ENCODE measurements around the gene MAGEH1.
"Not testable (repeated sequence)": the region's sequence is repeated elsewhere in the genome, so short reads cannot be mapped to it uniquely, and the experiment has no call there.

Gene MAGEH1

GRCh38 chrX:55451990-55452832, at the start of gene MAGEH1:
MAGEH1 (plus strand) TSS chrX:55452127; CDS start chrX:55452375, 248 bp downstream.
- DNase-seq (ENCODE audit: low read depth) = peak; percentile 53
- peak within 1 kb of the TSS; percentile 75 for H3K4me3 ChIP-seq (ENCODE audit: low read depth, low read length)

GRCh38 chrX:55427079-55427478, 24.8 kb upstream of the MAGEH1 start:
- not testable (repeated sequence) for H3K4me3 ChIP-seq (ENCODE audit: low read depth, low read length); DNase-seq (ENCODE audit: low read depth)

GRCh38 chrX:55443468-55443867, 8.5 kb upstream of the MAGEH1 start:
- not testable (repeated sequence) for DNase-seq (ENCODE audit: low read depth); H3K4me3 ChIP-seq (ENCODE audit: low read depth, low read length)

- peak; percentile 2 for DNase-seq (ENCODE audit: low read depth)
- H3K4me3 ChIP-seq (ENCODE audit: low read depth, low read length) = no peak overlapping the region
These were observed 1.7 kb upstream of the MAGEH1 start for GRCh38 chrX:55450259-55450658.

- peak overlapping the region; percentile 75 for H3K4me3 ChIP-seq (ENCODE audit: low read depth, low read length)
- no peak for DNase-seq (ENCODE audit: low read depth)
These were observed 786 bp upstream of the MAGEH1 start for GRCh38 chrX:55451141-55451540.

GRCh38 chrX:55451626-55451989, 319 bp upstream of the MAGEH1 start:
- no peak for DNase-seq (ENCODE audit: low read depth)
- peak overlapping the region; percentile 75 for H3K4me3 ChIP-seq (ENCODE audit: low read depth, low read length)

GRCh38 chrX:55452833-55453124, 852 bp downstream of the MAGEH1 start:
- no peak for DNase-seq (ENCODE audit: low read depth)

GRCh38 chrX:55455708-55456107, 3.8 kb downstream of the MAGEH1 start:
- not testable (repeated sequence) for DNase-seq (ENCODE audit: low read depth); H3K4me3 ChIP-seq (ENCODE audit: low read depth, low read length)

More at GRCh38 chrX:55452833-55453124, 852 bp downstream of the MAGEH1 start:
- H3K4me3 ChIP-seq (ENCODE audit: low read depth, low read length) = peak overlapping the region; percentile 75

- DNase-seq (ENCODE audit: low read depth); H3K4me3 ChIP-seq (ENCODE audit: low read depth, low read length): not testable (repeated sequence)
These were observed 7.5 kb downstream of the MAGEH1 start for GRCh38 chrX:55459426-55459825.

GRCh38 chrX:55459926-55460325, 8.0 kb downstream of the MAGEH1 start:
- H3K4me3 ChIP-seq (ENCODE audit: low read depth, low read length); DNase-seq (ENCODE audit: low read depth): not testable (repeated sequence)

- not testable (repeated sequence) for DNase-seq (ENCODE audit: low read depth); H3K4me3 ChIP-seq (ENCODE audit: low read depth, low read length)
These were observed 12.1 kb downstream of the MAGEH1 start for GRCh38 chrX:55464050-55464449.

- H3K4me3 ChIP-seq (ENCODE audit: low read depth, low read length); DNase-seq (ENCODE audit: low read depth): not testable (repeated sequence)
These were observed 13.2 kb downstream of the MAGEH1 start for GRCh38 chrX:55465108-55465507.

GRCh38 chrX:55465791-55466190, 13.9 kb downstream of the MAGEH1 start:
- not testable (repeated sequence) for DNase-seq (ENCODE audit: low read depth); H3K4me3 ChIP-seq (ENCODE audit: low read depth, low read length)

GRCh38 chrX:55479956-55480355, 28.0 kb downstream of the MAGEH1 start:
- H3K4me3 ChIP-seq (ENCODE audit: low read depth, low read length); DNase-seq (ENCODE audit: low read depth): not testable (repeated sequence)

GRCh38 chrX:55480390-55481062, 28.6 kb downstream of the MAGEH1 start:
- no peak overlapping the region for H3K4me3 ChIP-seq (ENCODE audit: low read depth, low read length)
- no peak for DNase-seq (ENCODE audit: low read depth)

- no peak for DNase-seq (ENCODE audit: low read depth)
- no peak overlapping the region for H3K4me3 ChIP-seq (ENCODE audit: low read depth, low read length)
These were observed 33.0 kb downstream of the MAGEH1 start for GRCh38 chrX:55484948-55485347.

GRCh38 chrX:55486736-55487135, 34.8 kb downstream of the MAGEH1 start:
- no peak for DNase-seq (ENCODE audit: low read depth)
- no peak overlapping the region for H3K4me3 ChIP-seq (ENCODE audit: low read depth, low read length)

- no peak for DNase-seq (ENCODE audit: low read depth)
- H3K4me3 ChIP-seq (ENCODE audit: low read depth, low read length) = no peak overlapping the region
These were observed 35.2 kb downstream of the MAGEH1 start for GRCh38 chrX:55487143-55487542.

GRCh38 chrX:55488006-55488592, 36.2 kb downstream of the MAGEH1 start:
- peak overlapping the region; percentile 64 for H3K4me3 ChIP-seq (ENCODE audit: low read depth, low read length)
- DNase-seq (ENCODE audit: low read depth) = no peak

- H3K4me3 ChIP-seq (ENCODE audit: low read depth, low read length) = peak overlapping the region; percentile 64
- no peak for DNase-seq (ENCODE audit: low read depth)
These were observed 36.8 kb downstream of the MAGEH1 start for GRCh38 chrX:55488593-55489313.
